ENCODE results near the gene RNF181. TPM values are rescaled to one million over a fixed set of nuclear protein-coding genes. Genes with fewer than 3 reads are reported as not detected.
"Not testable (repeated sequence)": the region's sequence is repeated elsewhere in the genome, so short reads cannot be mapped to it uniquely, and the experiment has no call there.

RNF181 gene
- polyA plus RNA-seq, 3 donors: 177 to 184 (median 177) TPM

DNA sequence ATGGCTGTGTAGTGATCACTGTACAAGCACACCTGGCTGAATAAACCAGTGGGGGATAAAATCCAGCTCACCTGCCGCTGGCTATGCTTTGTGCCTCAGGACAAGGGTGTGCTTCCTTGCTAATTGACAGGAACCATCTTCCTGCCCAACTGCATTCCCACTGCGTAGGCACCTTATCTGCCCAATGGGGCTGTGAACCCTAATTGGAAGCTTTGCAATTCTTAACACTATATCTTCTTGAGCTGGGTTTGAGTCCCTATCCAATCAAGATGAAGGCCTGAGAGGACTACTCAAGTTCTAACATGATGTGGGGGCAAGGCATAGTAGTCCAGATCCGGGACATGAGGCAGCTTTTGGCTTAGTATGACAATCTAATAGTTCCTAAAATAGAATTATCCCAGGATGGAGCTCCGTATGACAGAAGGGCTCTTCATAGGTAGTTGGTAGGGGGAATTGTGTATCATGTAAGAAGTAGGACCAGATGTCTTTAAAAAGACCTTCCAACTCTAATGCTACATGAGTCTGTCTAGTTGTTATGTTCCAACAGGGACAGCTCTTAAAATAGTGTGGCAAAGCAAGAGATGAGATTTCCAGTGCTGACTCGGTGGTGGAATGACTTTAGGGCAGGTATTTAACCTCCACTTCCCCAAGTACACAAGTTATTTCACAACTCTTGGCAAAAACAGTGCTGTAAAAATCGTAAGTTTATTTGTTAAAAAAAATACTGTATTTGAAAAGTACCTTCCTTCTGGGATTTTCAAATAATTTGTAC lies 9.2 kb downstream of the RNF181 start:
- H3K27ac ChIP-seq (ENCODE audit: low read depth, low read length): no peak overlapping the region
- WGBS, 3 donors: 55 to 57% (median 57%) methylated on average over 6 of the region's 6 CpGs

DNA sequence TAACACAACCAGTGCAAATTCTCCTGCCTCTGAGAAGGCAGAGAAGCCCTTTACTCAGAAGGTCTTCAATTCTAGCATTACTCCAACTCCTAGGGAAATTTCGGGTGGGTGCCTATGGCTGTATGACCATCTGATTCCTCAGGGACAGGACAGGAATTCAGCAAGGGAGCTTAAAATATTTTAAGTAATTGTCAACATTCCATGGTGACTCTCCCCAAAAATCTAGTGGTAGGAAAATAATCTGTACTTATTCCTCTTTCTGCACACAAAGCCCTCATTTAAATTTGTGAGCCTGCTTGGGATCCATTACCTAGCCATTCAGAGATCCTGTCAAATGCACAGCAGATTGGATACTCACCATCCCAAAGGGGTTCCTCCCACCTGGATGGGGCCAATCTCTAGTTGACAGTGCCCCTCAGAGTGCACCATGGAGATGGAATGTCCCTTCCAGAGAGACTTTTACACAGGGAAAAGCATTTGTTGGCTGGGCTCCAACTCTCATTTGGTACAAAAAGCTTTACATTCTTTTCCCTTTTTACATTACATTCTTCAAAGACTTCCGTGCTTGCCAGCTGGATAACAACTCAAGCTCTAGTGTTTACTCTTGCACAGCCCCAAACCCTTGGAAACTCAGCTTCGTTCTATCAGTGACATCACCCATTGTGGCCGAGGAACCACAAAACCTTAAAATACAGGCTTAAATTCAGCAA lies 10.0 kb downstream of the RNF181 start:
- 35 to 59% (median 56%) methylated on average over 4 of the region's 4 CpGs for WGBS, 3 donors

DNA sequence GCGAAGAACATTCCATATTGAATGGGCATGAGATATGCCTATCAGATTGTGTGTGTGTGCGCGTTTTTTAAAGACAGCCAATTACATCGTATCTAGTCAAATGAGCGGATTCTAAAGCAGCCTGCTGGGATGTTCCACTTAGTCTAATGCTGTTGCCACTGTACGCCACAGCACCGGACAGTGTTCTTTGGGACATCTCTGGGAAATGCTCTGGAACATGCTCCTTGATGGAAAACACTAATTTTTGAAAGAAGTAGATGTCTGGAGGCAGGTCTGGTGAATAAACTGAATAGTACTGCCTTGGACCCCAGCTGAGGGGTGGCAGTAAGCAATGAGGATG lies 10.5 kb downstream of the RNF181 start:
- WGBS, 3 donors: 77 to 86% (median 82%) methylated on average over 7 of the region's 7 CpGs
- H3K27ac ChIP-seq (ENCODE audit: low read depth, low read length): no peak overlapping the region

More for the DNA sequence above, 10.0 kb downstream of the RNF181 start:
- no peak overlapping the region for H3K27ac ChIP-seq (ENCODE audit: low read depth, low read length)

- 72 to 77% (median 73%) methylated on average over 9 of the region's 9 CpGs for WGBS, 3 donors
- no peak overlapping the region for H3K27ac ChIP-seq (ENCODE audit: low read depth, low read length)
Observed at GRCh38 chr2:85607268-85608215, 12.0 kb downstream of the RNF181 start.

- no peak overlapping the region for H3K27ac ChIP-seq (ENCODE audit: low read depth, low read length)
- 5 to 11% (median 8%) methylated on average over 23 to 24 of the region's 24 CpGs for WGBS, 3 donors
Observed at GRCh38 chr2:85611217-85611704, 15.7 kb downstream of the RNF181 start.

DNA sequence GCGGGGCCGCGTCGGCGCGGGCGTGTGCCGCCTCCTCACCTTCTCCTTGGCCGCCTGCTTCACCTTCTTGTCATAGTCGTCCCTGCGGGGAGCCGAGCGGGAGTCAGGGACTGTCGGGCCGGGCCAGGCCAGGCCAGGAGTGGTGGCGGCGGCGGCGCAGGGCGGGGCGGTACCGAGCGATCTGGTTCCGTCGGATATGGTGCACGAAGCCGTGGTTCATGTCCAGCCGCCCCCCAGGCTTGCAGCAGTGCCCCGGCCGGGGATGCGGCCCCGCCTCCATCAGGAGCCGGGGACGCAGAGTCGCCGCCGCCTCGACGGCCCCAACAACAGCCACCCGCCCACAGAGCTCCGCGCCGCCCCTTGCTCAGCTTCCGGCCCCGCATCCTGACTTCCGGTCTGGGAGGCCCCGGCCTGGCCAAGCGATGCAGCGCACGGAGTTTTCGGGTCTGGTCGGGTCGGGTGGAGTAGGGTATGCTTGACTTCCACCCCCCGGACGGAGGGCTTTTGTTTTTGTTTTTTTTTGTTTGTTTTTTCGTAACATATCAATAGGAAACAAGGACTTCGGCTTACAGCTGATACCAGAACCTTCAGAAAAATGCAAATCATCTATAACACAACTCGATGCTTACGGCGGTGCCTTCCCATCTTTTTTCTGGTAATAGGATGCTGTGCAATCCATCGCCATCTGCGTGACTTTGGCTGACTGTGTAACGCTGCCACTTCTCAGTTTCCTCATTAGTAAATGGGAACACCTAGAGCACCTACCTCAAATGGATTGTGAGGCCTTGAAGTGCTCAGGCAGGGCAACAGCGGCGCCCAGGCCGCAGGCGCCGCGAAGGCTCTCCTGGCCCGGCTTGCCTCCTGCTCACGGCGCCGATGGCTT lies 16.4 kb downstream of the RNF181 start, which contains the start of gene C2orf68:
Gene C2orf68, minus strand, starts transcription at position 362 of the 883 bp plus-strand sequence. Its CDS starts 82 bp downstream, at position 280.
- 7 to 12% (median 10%) methylated on average over 59 to 73 of the region's 73 CpGs for WGBS, 3 donors
- peak within 1 kb of the TSS; percentile 86 for H3K27ac ChIP-seq (ENCODE audit: low read depth, low read length)

GRCh38 chr2:85613717-85614515 lies 18.4 kb downstream of the RNF181 start:
- 82 to 91% (median 85%) methylated on average over 10 of the region's 10 CpGs for WGBS, 3 donors
- no peak overlapping the region for H3K27ac ChIP-seq (ENCODE audit: low read depth, low read length)

GRCh38 chr2:85614757-85615156 lies 19.2 kb downstream of the RNF181 start:
- 94 to 97% (median 95%) methylated on average over 7 of the region's 7 CpGs for WGBS, 3 donors

GRCh38 chr2:85615413-85615728 lies 19.8 kb downstream of the RNF181 start:
- no peak overlapping the region for H3K27ac ChIP-seq (ENCODE audit: low read depth, low read length)
- WGBS, 3 donors: 81 to 90% (median 88%) methylated on average over 17 of the region's 17 CpGs

More at GRCh38 chr2:85614757-85615156, 19.2 kb downstream of the RNF181 start:
- not testable (repeated sequence) for H3K27ac ChIP-seq (ENCODE audit: low read depth, low read length)

DNA sequence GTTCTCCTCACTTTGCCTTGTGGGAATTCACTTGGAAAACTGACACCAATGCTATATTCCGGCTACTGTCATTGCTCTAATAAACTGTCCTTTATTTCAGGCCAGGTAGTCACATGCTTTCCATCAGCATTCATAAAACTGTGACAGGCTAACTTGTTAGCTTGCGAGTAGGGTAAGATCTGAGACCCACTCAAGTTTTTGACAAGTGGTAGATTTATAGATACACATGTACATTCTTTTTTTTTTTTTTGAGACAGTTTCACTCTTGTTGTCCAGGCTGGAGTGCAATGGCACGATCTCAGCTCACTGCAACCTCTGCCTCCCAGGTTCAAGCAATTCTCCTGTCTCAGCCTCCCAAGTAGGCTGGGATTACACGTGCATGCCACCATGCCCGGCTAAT lies 22.2 kb downstream of the RNF181 start:
- H3K27ac ChIP-seq (ENCODE audit: low read depth, low read length): not testable (repeated sequence)
- 72 to 89% (median 86%) methylated on average over 5 of the region's 5 CpGs for WGBS, 3 donors

DNA sequence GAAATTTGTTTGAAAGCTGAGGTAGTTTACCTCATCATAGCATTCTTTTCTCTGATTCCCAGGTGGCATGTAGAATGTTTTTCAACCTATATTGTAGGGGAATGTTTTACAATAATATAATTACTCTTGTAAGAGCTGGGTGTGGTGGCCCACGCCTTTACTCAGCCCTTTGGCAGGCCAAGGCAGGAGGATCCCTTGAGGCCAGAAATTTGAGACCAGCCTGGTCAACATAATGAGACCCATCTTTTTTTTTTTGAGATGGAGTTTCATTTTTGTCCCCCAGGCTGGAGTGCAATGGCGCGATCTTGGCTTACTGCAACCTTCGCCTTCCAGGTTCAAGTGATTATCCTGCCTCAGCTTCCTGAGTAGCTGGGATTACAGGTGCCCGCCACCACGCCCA lies 24.1 kb downstream of the RNF181 start:
- WGBS, 3 donors: 92 to 95% (median 94%) methylated on average over 6 of the region's 6 CpGs
- H3K27ac ChIP-seq (ENCODE audit: low read depth, low read length): no peak overlapping the region

DNA sequence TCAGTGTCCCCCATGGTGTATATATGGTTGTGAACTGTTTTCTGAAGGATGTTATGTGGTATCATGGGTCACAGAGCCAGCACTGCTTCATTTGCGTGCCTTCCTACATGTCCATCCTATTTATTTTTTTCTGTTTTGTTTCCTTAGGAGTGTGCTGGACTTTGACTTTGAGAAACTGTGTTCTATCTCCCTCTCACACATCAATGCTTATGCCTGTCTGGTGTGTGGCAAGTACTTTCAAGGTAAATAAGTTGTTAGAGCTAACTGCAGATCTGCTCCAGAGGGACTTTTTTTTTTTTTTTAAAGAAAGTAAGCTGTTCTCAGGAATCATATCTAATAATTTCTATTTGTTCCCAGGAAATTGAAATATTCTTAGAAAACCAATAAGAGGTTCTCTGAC lies 25.8 kb downstream of the RNF181 start:
- 91 to 100% (median 93%) methylated on average over 1 of the region's 1 CpG for WGBS, 3 donors
- no peak overlapping the region for H3K27ac ChIP-seq (ENCODE audit: low read depth, low read length)

- H3K27ac ChIP-seq (ENCODE audit: low read depth, low read length): no peak overlapping the region
- 75 to 96% (median 89%) methylated on average over 5 of the region's 5 CpGs for WGBS, 3 donors
Observed at GRCh38 chr2:85623991-85624390, 28.4 kb downstream of the RNF181 start.

- WGBS, 3 donors: 56 to 77% (median 67%) methylated on average over 2 of the region's 2 CpGs
- H3K27ac ChIP-seq (ENCODE audit: low read depth, low read length): no peak overlapping the region
Observed at GRCh38 chr2:85628658-85629057, 33.1 kb downstream of the RNF181 start.

- 79 to 89% (median 89%) methylated on average over 3 of the region's 3 CpGs for WGBS, 3 donors
- no peak overlapping the region for H3K27ac ChIP-seq (ENCODE audit: low read depth, low read length)
Observed at GRCh38 chr2:85631316-85631715, 35.8 kb downstream of the RNF181 start.

DNA sequence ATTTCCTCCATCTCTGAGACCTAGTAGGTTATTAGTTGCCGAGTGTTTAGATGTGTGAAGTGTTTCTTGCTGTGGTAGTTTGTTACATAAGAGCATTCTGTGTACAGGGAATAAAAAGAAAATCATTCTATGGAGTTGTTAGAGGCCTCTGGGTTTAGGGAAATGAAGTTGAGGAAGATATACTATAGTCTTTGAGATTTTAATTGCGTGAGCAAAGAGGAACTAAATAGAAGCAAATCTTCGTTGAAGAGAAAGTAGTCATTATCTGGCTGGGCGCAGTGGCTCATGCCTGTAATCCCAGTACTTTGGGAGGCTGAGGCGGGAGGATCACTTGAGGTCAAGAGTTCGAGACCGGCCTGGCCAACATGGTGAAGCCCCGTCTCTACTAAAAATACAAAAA lies 39.5 kb downstream of the RNF181 start:
- H3K27ac ChIP-seq (ENCODE audit: low read depth, low read length): no peak overlapping the region
- 77 to 87% (median 78%) methylated on average over 8 of the region's 8 CpGs for WGBS, 3 donors

DNA sequence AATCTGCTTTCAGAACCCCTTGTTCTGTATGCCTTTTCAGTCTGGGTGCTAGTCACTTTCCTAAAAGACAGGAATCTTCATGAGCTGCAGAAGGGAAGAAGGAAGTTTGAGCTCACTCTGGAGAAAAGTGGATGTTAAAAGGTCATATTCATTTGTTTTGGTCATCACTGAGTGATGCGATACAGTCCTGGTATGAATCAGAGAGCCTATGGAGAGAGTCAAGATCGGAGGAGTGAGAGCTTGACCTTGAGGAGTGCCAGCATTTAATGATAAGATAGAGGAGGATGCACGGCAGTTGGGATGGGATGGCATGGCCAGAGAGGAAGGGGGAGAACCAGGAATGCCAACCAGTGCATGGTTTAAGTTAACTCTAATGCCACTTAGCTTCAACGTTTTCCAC lies 40.1 kb downstream of the RNF181 start:
- WGBS, 3 donors: 47 to 74% (median 70%) methylated on average over 4 of the region's 4 CpGs
- H3K27ac ChIP-seq (ENCODE audit: low read depth, low read length): no peak overlapping the region
